HEK293 (cell line): ENCODE results near the gene CDK5.

Experiments
- KLF10 ChIP-seq: fragments of 450-650 bp; IDR thresholded peaks from 2 replicates; pipeline ENCODE4 v1.5.1; 2018; ENCODE audit warnings: missing biosample characterization, mild to moderate bottlenecking, missing genetic modification characterization
- KLF16 ChIP-seq: fragments of 450-650 bp; formaldehyde crosslinking; IDR thresholded peaks from 2 replicates; pipeline ENCODE4 v1.5.1; 2017; ENCODE audit warnings: missing biosample characterization, missing genetic modification characterization
- RBAK ChIP-seq: fragments of 450-650 bp; formaldehyde crosslinking; IDR thresholded peaks from 2 replicates; pipeline ENCODE4 v1.5.1; 2016; ENCODE audit warnings: missing biosample characterization, missing genetic modification characterization
- SCRT1 ChIP-seq: fragments of 450-650 bp; formaldehyde crosslinking; IDR thresholded peaks from 2 replicates; pipeline ENCODE4 v1.5.1; 2016; ENCODE audit warnings: missing biosample characterization, missing genetic modification characterization, borderline replicate concordance
- SP3 ChIP-seq: fragments of 450-650 bp; formaldehyde crosslinking; IDR thresholded peaks from 2 replicates; pipeline ENCODE4 v1.5.1; 2016; ENCODE audit warnings: missing biosample characterization, missing genetic modification characterization
- TRIM28 ChIP-seq: IDR thresholded peaks from 2 replicates; pipeline ENCODE4 v1.6.1; 2011; ENCODE audit warnings: low read length, control low read depth, borderline replicate concordance
- WT1 ChIP-seq: fragments of 450-650 bp; formaldehyde crosslinking; IDR thresholded peaks from 2 replicates; pipeline ENCODE4 v1.5.1; 2016; ENCODE audit warnings: missing biosample characterization, missing genetic modification characterization
- YY1 ChIP-seq: fragments of 450-650 bp; formaldehyde crosslinking; IDR thresholded peaks from 2 replicates; pipeline ENCODE4 v1.5.1; 2018; ENCODE audit warnings: missing biosample characterization, missing genetic modification characterization
- ZBTB6 ChIP-seq: fragments of 450-650 bp; formaldehyde crosslinking; IDR thresholded peaks from 2 replicates; pipeline ENCODE4 v1.5.1; 2017; ENCODE audit warnings: missing biosample characterization, missing genetic modification characterization
- ZBTB8A ChIP-seq: fragments of 450-650 bp; formaldehyde crosslinking; IDR thresholded peaks from 2 replicates; pipeline ENCODE4 v1.5.1; 2016; ENCODE audit warnings: missing biosample characterization, missing genetic modification characterization
- ZNF10 ChIP-seq: fragments of 450-650 bp; formaldehyde crosslinking; IDR thresholded peaks from 2 replicates; pipeline ENCODE4 v1.5.1; 2017; ENCODE audit warnings: missing biosample characterization, missing genetic modification characterization
- ZNF184 ChIP-seq: fragments of 450-650 bp; IDR thresholded peaks from 2 replicates; pipeline ENCODE4 v1.5.1; 2018; ENCODE audit warnings: missing biosample characterization, mild to moderate bottlenecking, missing genetic modification characterization
- ZNF24 ChIP-seq: fragments of 450-650 bp; formaldehyde crosslinking; IDR thresholded peaks from 2 replicates; pipeline ENCODE4 v1.5.1; 2016; ENCODE audit warnings: missing biosample characterization, missing genetic modification characterization
- ZNF311 ChIP-seq: fragments of 450-650 bp; formaldehyde crosslinking; IDR thresholded peaks from 2 replicates; pipeline ENCODE4 v1.5.1; 2017; ENCODE audit warnings: missing biosample characterization, missing genetic modification characterization, borderline replicate concordance
- ZNF324 ChIP-seq: fragments of 450-650 bp; formaldehyde crosslinking; IDR thresholded peaks from 2 replicates; pipeline ENCODE4 v1.5.1; 2016; ENCODE audit warnings: missing biosample characterization, missing genetic modification characterization
- ZNF449 ChIP-seq: fragments of 450-650 bp; formaldehyde crosslinking; IDR thresholded peaks from 2 replicates; pipeline ENCODE4 v1.5.1; 2017; ENCODE audit warnings: missing biosample characterization, mild to moderate bottlenecking, missing genetic modification characterization, moderate library complexity
- ZNF596 ChIP-seq: fragments of 450-650 bp; IDR thresholded peaks from 2 replicates; pipeline ENCODE4 v1.5.0; 2018; ENCODE audit warnings: missing biosample characterization, mild to moderate bottlenecking, missing genetic modification characterization, moderate library complexity
- ZNF629 ChIP-seq: fragments of 450-650 bp; formaldehyde crosslinking; IDR thresholded peaks from 2 replicates; pipeline ENCODE4 v1.5.1; 2017; ENCODE audit warnings: missing biosample characterization, missing genetic modification characterization
- ZNF654 ChIP-seq: fragments of 450-650 bp; formaldehyde crosslinking; IDR thresholded peaks from 2 replicates; pipeline ENCODE4 v1.5.1; 2016; ENCODE audit warnings: low read depth, missing biosample characterization, missing genetic modification characterization
- ZNF776 ChIP-seq: fragments of 450-650 bp; formaldehyde crosslinking; IDR thresholded peaks from 2 replicates; pipeline ENCODE4 v1.5.0; 2017; ENCODE audit warnings: missing biosample characterization, missing genetic modification characterization, borderline replicate concordance
- ZXDB ChIP-seq: fragments of 450-650 bp; formaldehyde crosslinking; IDR thresholded peaks from 2 replicates; pipeline ENCODE4 v1.5.1; 2016; ENCODE audit warnings: missing biosample characterization, missing genetic modification characterization
- TF ChIP-seq, protein P1 (sequence below): fragments of 450-650 bp; formaldehyde crosslinking; IDR thresholded peaks from 2 replicates; pipeline ENCODE4; 2016; ENCODE audit warnings: missing biosample characterization, missing genetic modification characterization
- TF ChIP-seq, protein P2 (sequence below): fragments of 450-650 bp; formaldehyde crosslinking; IDR thresholded peaks from 2 replicates; pipeline ENCODE4 v1.5.1; 2016; ENCODE audit warnings: missing biosample characterization, missing genetic modification characterization
- TF ChIP-seq, protein P3 (sequence below): fragments of 450-650 bp; formaldehyde crosslinking; IDR thresholded peaks from 2 replicates; pipeline ENCODE4 v1.5.1; 2016; ENCODE audit warnings: missing biosample characterization, missing genetic modification characterization
- TF ChIP-seq, protein P4 (sequence below): fragments of 450-650 bp; formaldehyde crosslinking; IDR thresholded peaks from 2 replicates; pipeline ENCODE4 v1.5.1; 2016; ENCODE audit warnings: missing biosample characterization, missing genetic modification characterization, low read depth
- TF ChIP-seq, protein P5 (sequence below): fragments of 450-650 bp; formaldehyde crosslinking; IDR thresholded peaks from 2 replicates; pipeline ENCODE4 v1.5.1; 2016; ENCODE audit warnings: missing biosample characterization, missing genetic modification characterization

CDK5 gene

GRCh38 chr7:151028131-151028947, 29.4 kb downstream of the CDK5 start, which contains the start of gene ABCB8 (continued):
- TF ChIP-seq TRIM28 (peak; percentile 79; the same call in 1 of the 2 replicates), ZNF596 (tag by site-specific recombination) (no peak), RBAK (tag by site-specific recombination) (no peak), ZNF776 (tag by site-specific recombination) (no peak), SP3 (tag by site-specific recombination) (peak; percentile 99), ZNF654 (tag by site-specific recombination) (peak; percentile 44), ZNF184 (tag by site-specific recombination) (peak; percentile 71; the same call in 1 of the 2 replicates), ZNF311 (tag by site-specific recombination) (no peak), ZBTB8A (tag by site-specific recombination) (0 out of 2 replicates have a peak, but pooled peaks have one; percentile 29), ZNF324 (tag by site-specific recombination) (peak; percentile 81; the same call in 1 of the 2 replicates), ZXDB (tag by site-specific recombination) (peak; percentile 78), SCRT1 (no peak), ZNF10 (tag by site-specific recombination) (0 out of 2 replicates have a peak, but pooled peaks have one; percentile 44), ZNF629 (tag by site-specific recombination) (peak; percentile 57), KLF10 (tag by site-specific recombination) (peak; percentile 93), ZBTB6 (tag by site-specific recombination) (peak; percentile 92), WT1 (peak; percentile 52), ZNF449 (tag by site-specific recombination) (peak; percentile 78), ZNF24 (tag by site-specific recombination) (0 out of 2 replicates have a peak, but pooled peaks have one; percentile 81), KLF16 (tag by site-specific recombination) (0 out of 2 replicates have a peak, but pooled peaks have one; percentile 55), YY1 (tag by site-specific recombination) (peak; percentile 76)
- TF ChIP-seq, protein P1, sequence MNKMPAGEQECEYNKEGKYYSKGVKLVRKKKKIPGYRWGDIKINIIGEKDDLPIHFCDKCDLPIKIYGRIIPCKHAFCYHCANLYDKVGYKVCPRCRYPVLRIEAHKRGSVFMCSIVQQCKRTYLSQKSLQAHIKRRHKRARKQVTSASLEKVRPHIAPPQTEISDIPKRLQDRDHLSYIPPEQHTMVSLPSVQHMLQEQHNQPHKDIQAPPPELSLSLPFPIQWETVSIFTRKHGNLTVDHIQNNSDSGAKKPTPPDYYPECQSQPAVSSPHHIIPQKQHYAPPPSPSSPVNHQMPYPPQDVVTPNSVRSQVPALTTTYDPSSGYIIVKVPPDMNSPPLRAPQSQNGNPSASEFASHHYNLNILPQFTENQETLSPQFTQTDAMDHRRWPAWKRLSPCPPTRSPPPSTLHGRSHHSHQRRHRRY (tag by site-specific recombination) = no peak
- TF ChIP-seq, protein P2, sequence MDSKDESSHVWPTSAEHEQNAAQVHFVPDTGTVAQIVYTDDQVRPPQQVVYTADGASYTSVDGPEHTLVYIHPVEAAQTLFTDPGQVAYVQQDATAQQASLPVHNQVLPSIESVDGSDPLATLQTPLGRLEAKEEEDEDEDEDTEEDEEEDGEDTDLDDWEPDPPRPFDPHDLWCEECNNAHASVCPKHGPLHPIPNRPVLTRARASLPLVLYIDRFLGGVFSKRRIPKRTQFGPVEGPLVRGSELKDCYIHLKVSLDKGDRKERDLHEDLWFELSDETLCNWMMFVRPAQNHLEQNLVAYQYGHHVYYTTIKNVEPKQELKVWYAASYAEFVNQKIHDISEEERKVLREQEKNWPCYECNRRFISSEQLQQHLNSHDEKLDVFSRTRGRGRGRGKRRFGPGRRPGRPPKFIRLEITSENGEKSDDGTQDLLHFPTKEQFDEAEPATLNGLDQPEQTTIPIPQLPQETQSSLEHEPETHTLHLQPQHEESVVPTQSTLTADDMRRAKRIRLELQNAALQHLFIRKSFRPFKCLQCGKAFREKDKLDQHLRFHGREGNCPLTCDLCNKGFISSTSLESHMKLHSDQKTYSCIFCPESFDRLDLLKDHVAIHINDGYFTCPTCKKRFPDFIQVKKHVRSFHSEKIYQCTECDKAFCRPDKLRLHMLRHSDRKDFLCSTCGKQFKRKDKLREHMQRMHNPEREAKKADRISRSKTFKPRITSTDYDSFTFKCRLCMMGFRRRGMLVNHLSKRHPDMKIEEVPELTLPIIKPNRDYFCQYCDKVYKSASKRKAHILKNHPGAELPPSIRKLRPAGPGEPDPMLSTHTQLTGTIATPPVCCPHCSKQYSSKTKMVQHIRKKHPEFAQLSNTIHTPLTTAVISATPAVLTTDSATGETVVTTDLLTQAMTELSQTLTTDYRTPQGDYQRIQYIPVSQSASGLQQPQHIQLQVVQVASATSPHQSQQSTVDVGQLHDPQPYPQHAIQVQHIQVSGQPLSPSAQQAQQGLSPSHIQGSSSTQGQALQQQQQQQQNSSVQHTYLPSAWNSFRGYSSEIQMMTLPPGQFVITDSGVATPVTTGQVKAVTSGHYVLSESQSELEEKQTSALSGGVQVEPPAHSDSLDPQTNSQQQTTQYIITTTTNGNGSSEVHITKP = peak; percentile 78
- TF ChIP-seq, protein P3, sequence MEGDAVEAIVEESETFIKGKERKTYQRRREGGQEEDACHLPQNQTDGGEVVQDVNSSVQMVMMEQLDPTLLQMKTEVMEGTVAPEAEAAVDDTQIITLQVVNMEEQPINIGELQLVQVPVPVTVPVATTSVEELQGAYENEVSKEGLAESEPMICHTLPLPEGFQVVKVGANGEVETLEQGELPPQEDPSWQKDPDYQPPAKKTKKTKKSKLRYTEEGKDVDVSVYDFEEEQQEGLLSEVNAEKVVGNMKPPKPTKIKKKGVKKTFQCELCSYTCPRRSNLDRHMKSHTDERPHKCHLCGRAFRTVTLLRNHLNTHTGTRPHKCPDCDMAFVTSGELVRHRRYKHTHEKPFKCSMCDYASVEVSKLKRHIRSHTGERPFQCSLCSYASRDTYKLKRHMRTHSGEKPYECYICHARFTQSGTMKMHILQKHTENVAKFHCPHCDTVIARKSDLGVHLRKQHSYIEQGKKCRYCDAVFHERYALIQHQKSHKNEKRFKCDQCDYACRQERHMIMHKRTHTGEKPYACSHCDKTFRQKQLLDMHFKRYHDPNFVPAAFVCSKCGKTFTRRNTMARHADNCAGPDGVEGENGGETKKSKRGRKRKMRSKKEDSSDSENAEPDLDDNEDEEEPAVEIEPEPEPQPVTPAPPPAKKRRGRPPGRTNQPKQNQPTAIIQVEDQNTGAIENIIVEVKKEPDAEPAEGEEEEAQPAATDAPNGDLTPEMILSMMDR = peak; percentile 97
- TF ChIP-seq, protein P4, sequence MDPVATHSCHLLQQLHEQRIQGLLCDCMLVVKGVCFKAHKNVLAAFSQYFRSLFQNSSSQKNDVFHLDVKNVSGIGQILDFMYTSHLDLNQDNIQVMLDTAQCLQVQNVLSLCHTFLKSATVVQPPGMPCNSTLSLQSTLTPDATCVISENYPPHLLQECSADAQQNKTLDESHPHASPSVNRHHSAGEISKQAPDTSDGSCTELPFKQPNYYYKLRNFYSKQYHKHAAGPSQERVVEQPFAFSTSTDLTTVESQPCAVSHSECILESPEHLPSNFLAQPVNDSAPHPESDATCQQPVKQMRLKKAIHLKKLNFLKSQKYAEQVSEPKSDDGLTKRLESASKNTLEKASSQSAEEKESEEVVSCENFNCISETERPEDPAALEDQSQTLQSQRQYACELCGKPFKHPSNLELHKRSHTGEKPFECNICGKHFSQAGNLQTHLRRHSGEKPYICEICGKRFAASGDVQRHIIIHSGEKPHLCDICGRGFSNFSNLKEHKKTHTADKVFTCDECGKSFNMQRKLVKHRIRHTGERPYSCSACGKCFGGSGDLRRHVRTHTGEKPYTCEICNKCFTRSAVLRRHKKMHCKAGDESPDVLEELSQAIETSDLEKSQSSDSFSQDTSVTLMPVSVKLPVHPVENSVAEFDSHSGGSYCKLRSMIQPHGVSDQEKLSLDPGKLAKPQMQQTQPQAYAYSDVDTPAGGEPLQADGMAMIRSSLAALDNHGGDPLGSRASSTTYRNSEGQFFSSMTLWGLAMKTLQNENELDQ (tag by site-specific recombination) = no peak
- TF ChIP-seq, protein P5, sequence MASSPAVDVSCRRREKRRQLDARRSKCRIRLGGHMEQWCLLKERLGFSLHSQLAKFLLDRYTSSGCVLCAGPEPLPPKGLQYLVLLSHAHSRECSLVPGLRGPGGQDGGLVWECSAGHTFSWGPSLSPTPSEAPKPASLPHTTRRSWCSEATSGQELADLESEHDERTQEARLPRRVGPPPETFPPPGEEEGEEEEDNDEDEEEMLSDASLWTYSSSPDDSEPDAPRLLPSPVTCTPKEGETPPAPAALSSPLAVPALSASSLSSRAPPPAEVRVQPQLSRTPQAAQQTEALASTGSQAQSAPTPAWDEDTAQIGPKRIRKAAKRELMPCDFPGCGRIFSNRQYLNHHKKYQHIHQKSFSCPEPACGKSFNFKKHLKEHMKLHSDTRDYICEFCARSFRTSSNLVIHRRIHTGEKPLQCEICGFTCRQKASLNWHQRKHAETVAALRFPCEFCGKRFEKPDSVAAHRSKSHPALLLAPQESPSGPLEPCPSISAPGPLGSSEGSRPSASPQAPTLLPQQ (tag by site-specific recombination) = peak; percentile 61; the same call in 1 of the 2 replicates
